GM21360 (cell line): ENCODE measurements around the gene PTK6.

ENCODE experiments used
- ATAC-seq: cut with Tn5 transposase; IDR thresholded peaks from one replicate; pipeline ENCODE4 v1.9.1; 2021; ENCODE audit warnings: mild to moderate bottlenecking, moderate library complexity; ENCODE audit not compliant: unreplicated experiment

The PTK6 gene

DNA sequence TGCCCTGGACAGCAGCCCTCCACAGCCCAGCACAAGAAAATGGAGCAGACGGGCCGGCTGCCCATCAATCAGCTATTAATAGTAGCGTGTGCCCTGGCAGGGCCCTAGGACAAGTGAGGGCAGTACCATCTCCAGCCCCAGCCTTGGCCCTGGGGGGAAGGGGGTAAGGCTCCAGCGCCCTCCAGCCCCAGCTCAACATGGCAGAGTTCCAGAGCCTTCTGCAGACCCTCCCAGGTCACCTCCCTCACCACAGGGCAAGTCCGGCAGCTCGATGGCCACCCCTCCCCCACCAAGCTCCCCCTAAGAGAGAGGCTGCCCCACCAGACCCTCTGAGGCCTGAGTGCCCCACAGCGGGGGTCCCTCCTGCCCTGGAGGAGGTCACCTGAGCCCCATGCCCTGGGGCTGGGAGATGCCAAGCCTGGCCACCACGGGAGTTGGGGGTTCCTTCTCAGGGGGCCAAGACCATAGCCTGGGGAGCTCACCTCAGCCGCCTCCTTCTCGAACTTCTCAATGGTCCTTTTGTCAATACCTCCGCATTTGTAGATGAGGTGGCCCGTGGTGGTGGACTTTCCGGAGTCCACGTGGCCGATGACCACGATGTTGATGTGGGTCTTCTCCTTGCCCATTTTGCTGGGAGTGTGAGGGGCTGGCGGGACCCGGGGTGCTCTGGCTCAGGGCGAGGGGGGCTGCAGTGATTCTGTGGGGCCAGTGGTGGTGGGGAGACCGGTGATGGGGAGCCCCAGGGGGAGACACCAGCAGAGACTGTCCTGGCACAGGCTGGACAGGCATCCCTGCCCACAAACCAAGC is 39.8 kb downstream of the PTK6 start:
- no peak for ATAC-seq

DNA sequence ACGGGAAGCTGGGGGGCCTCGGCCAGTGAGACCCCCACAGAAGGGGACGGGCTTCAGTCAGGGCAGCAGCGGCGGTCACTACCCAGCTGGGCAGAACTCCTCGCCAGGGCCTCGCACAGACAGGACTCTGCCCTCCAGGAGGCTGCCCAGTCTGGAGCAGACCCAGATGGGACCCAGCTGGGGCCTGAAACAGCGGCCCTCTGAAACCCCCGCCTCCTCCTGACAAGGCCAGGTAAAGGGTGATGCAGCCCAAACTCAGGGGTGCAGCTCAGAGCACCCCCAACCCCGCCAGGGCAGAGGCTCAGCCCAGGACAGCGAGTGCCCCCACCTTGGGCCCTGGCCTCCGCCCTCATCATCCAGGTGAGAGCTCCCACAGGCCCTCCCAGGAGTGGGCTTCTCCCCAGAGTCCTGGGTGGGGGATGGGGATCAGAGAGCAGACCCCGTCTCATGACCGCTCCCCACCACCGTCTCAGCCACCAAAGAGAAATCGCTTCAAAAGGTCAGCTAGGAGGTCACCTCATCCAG is 40.5 kb downstream of the PTK6 start:
- no peak for ATAC-seq

DNA sequence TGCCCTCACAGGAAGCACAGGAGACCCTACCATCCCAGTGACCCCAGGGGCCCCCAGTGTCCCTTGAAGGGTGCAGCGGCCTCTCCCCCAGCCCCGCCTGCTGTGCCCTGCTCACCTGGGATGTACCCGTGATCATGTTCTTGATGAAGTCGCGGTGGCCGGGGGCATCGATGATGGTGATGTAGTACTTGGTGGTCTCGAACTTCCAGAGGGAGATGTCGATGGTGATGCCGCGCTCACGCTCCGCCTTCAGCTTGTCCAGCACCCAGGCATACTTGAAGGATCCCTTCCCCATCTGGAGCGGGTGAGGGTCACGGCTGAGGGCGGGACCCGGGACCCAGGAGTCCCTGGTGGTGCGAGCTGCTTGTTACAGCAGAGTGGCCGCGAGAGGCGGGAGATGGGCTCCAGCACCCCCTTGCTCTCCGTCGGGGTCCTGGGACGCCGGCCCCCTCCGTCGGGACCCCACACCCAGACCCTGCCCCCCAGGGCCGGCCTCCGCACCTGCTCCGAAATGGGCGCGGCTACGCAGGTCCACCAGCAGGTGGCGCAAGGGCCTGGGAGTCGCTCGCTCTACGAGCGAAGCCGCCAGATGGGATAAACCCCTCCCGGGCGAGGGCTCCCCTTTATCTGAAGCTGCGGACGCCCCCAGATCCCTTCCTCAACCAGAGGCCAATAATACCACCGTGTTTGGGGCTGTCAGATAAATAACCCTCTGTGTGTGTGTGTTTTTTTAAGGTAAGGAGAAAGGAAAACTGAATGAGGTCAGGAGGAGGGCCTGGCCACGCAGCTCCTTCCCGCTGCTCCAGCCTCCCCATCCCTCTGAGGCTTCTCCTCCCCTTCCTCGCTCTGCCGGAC is 41.2 kb downstream of the PTK6 start:
- no peak for ATAC-seq

DNA sequence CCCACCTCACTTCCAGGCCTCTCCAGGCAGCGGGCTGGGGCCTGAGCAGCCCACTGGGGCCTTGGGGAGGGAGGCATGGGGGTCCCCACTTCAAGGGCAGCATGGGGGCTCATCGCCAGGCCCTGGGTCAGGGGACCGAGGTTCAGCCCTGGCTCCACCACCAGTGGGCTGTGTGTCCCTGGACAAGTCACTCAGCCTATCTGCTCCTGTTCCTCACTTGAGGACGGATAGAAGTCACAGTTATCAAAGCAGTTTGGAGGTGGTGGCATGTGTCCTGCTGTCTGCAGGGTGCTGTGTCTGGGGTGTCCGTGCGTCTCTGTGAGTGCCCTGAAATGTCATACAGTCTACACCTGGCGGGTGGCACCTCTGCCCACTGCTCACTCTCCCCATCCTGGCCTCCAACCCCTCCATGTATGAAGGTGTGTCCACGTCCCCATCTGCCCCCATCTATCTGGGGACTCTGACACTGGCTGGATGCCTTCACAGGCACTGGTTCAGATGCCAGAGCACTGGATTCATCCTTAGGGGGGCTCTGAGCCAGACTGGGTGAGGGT is 41.9 kb downstream of the PTK6 start:
- ATAC-seq, result no peak

DNA sequence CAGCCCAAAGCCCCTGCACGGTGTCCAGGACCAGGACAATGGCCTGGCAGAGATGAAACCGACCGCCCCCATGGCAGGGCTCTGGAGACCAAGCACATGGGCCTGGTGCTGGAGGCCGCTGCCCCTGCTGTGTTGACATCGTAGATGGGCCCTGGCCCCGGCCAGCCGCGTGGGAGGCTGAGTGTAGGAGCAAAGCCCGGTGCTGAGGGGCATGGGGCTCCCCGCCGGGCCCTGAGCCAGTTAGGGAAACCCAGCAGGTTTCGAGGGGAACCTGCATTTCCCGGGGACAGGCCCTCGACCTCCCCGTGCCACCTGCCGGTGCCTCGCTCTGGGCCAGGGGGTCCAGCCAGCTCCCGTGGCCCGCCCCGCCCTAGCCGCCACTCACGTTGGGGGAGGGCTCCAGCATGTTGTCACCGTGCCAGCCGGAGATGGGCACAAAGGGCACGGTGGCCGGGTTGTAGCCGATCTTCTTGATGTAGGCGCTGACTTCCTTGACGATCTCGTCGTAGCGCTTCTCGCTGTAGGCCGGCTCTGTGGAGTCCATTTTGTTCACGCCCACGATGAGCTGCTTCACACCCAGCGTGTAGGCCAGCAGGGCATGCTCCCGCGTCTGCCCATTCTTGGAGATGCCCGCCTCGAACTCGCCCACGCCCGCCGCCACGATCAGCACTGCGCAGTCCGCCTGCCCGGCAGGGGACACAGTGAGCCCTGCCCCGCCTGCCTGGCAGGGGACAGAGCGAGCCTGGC is 42.6 kb downstream of the PTK6 start:
- ATAC-seq, result no peak

DNA sequence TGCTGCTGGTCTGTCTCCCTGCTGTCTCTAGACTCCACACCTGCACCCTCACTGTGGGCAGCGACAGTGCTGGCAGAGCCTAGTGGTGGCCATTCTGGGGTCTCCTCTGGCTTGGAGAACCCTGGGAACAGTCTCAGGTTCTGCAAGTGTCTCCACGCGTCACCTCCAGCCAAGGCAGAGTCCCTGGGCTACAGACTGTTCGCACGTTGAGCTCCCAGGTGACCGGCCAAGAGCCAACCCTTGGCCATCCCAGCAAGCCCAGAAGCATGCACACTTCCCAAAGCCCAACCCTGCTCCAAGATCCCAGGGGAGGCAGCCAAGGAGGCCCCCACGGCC is 43.1 kb downstream of the PTK6 start:
- no peak for ATAC-seq

DNA sequence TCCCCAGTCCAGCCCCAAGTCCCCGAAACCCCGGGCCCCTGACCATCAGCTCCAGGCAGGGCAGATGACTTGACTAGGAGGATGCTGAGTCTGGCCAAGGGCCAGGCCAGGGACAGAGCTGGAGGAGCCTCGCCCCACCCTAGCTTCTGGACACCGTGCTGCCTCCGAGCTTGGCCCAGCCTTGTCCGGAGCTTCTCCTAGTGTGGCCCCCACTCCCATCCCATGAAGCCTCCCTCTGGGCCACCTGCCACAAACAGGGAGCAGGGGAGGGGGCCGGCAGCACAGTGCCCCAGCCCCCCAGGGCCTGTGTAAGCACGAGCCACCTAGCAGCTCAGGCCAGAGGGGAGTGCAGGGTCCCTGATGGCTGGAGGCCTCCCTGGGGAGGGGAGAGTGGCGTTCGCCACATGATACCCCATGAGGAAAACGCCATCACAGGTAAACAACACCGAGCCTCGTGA is 43.6 kb downstream of the PTK6 start:
- no peak for ATAC-seq

DNA sequence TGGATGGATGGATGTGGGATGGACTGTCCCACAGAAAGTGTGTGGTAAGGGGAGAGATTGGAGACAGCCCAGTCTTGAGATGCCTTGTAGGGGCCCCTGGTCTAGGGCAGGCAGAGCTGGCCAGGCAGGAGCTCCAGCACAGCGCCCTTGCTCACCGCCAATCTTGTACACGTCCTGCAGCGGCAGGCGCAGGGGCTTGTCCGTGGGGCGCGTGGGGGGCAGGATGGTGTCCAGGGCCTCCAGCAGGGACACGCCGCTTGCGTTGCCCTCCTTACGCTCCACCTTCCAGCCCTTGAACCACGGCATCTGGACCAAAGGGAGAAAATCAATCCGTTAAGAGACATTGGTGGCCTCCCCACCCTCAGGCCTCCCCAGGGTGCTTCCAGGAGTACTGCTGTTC is 44.2 kb downstream of the PTK6 start:
- no peak for ATAC-seq

DNA sequence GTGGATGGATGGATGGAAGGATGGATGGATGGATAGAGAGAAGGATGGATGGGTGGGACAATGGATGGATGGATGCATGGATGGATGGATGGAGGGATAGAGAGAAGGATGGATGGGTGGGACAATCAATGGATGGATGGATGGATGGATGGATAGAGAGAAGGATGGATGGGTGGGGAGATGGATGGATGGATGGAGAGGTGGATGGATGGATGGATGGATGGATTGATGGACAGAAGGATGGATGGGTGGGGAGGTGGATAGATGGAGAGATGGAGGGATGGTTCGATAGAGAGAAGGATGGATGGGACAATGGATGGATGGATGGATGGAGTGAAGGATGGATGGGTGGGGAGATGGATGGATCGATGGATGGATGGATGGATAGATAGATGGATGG is 44.7 kb downstream of the PTK6 start:
- no peak for ATAC-seq

DNA sequence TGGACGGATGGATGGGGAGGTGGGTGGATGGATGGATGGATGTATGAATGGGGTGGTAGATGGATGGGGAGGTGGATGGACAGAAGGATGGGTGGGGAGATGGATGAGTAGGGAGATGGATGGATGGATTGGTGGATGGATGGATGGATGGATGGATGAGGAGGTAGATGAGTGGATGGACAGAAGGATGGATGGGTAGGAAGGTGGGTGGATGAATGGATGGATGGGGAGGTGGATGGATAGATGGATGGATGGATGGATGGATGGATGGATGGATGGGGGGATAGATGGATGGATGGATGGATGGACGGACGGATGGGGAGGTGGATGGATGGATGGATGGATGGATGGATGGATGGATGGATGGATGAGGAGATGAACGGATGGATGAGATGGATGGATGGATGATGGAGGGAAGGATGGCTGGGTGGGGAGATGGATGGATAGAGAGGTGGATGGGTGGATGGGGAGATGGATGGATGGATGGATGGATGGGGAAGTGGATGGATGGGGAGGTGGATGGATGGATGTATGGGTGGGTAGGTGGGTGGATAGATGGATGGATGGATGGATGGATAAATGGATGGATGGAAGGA is 45.4 kb downstream of the PTK6 start:
- ATAC-seq, result no peak

DNA sequence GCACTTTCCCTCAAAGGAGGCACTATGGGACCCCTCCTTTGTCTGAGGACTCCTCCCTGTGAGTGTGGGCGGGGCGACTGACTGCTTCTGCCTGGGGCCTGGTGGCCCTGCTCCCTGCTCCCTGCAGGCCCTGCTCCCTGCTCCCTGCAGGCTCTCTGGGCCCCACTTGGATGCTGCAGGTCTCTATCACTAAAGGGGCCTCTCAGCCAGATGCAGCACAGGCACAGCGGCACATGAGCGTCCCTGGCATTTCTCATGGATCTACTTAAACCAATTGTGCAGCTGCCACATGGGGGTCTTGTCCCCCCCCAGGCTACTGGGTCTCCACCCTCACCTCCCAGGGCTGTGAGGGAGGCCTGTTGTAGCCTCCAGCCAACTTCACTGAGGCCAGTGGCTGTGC is 46.1 kb downstream of the PTK6 start:
- ATAC-seq, result no peak

DNA sequence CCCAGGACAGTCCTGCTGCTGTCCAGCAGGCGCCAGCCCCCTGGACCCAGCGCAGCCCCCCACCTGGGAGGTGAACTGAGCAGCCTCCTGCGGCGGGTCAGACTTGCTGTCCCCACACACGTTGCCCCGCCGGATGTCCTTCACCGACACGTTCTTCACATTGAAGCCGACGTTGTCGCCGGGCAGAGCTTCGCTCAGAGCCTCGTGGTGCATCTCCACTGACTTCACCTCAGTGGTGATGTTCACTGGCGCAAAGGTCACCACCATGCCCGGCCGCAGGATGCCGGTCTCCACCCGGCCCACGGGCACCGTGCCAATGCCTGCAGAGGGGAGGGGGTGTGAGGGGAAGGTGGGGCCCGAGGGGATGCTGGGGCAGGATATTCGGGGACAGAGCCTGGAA is 46.8 kb downstream of the PTK6 start:
- no peak for ATAC-seq

DNA sequence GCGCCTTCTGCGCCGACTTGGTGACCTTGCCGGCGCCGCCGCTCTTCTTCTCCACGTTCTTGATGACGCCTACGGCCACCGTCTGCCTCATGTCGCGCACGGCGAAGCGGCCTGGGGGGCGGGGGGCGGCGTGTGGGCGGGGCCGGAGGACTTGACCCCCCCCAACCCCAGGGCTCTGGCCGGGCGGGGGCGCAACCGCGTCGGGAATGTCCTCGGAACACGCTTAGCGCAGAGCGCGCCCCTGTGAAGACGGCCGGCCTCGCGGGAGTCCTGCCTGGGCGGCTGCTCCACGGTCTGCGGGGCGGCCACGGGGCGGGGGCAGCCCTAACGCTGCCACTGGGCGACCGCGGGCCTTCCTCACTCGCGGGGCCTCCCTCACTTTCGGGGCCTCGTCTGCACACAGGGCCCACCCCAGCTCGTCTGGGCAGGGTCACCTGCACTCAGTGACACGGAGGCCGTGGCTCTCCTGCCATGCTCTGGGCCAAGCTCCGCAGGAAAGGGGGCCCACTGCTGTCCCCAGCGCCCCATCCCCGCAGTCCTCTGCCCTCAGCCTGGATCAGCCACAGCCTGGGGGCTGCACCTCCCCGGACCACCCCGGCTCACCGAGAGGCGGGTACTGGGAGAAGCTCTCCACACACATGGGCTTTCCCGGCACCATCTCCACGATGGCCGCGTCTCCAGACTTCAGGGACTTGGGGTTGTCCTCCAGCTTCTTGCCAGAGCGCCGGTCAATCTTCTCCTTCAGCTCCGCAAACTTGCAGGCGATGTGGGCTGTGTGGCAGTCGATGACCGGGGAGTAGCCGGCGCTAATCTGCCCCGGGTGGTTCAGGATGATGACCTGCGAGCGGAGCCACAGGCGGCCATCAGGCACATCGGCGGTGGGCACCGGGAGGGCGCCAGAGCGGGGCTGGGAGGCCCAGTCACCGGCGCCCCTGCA is 48.6 kb downstream of the PTK6 start:
- ATAC-seq, result no peak

DNA sequence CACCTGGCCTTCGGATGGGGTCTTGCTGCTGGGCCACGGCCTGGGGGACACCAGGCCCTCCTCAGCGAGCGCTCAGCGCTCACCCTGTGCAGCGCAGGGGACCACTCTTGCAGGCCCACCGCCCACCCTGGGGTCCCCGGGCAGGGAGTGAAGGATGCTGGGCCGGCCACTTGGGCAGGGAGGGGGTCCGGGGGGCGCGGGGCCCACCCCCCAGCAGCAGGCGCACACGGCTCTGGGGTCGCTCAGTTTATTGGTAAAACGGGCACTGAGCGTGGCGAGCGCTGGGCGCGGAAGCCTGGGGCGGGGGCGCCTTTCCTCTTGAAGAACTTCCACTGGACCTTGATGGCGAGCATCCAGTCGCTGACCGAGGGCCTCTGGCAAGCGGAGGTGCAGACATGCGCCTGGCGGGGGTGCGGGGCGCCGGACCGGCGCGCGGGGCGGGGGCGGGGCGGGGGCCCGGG is 49.4 kb downstream of the PTK6 start:
- no peak for ATAC-seq

DNA sequence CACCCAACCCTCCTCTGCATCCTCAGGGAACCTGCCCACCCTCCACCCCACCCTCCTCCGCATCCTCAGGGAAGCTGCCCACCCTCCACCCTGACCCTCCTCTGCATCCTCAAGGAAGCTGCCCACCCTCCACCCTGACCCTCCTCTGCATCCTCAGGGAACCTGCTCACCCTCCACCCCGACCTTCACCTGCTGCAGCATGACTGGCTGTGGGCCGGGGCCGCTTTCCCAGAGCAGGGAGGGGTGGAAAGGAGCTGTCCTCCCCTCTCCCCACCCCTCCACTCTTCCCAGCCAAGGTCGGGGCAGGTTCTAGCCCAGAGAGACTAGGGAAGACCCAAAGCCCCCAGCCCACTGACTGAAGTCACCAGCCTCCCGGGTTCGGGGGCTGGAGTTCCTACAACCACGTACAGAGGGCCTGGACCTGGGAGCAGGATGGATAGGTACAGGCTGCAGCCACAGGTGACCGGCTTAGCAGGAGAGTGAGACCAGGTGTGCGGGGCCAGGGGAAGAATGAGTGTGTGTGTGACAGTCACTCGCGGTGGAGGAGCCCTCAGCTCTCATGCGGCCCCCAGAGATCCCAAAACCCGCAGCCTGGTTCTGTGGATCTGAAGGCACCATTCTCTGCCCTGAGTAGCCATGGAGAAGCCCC is 49.9 kb downstream of the PTK6 start:
- no peak for ATAC-seq

DNA sequence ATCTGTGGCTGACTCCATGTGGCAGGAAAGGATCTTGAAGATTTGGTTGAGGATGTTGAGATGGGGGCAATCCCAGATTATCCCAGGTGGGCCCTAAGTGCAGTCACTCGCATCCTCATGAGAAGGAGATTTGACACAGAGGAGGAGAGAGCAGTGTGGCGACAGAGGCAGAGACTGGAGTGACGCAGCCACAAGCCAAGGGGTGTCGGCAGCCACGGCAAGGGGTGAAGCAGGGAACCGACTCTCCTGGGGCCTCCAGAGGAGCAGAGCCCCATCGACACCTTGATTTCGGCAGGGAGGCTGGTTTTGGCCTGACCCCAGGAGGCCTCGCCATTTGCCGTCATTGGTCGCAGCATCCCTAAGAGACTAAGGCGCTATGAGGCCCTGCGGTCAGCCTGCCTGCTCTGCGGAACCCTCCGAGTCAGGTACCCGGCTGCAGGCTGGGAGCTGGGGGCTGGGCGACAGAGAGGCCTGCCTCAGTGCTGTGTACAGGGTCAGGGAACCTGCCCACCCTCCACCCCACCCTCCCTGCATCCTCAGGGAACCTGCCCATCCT is 50.8 kb downstream of the PTK6 start:
- ATAC-seq, result no peak

DNA sequence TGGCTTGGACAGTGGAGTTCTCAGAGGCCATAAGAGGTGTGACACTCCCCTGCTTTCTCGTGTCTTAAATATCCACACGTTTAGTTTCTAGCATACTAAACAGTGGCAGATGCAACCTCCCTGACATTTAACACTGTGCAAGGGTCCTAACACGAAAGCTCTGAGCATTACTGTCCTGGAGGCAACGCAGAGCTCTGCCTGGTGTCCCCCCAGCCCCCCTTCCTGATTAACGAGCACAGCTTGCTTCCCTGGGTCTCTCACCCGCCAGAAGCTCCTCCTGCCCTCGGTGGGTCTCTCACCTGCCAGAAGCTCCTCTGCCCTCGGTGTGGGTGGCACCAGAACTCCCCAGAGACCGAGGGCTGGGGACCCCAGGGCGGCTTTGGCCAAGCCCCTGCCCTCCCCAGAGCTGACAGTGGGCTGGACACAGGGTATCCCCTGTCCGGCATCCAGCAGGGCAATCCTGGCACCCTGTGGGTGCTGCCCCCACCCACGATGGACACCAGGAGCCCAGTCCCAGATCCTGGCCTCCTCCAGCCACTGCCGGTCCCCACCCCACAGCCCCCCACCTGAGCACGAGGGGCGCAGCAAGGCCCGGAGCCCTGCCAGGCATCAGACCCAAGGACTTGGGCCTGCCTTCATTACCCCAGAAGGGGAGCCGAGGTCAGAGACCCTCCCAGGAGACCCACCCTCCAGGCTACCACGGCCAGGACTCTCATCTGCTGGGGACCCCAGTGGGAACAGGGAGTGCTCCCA is 52.3 kb downstream of the PTK6 start:
- ATAC-seq, result no peak

DNA sequence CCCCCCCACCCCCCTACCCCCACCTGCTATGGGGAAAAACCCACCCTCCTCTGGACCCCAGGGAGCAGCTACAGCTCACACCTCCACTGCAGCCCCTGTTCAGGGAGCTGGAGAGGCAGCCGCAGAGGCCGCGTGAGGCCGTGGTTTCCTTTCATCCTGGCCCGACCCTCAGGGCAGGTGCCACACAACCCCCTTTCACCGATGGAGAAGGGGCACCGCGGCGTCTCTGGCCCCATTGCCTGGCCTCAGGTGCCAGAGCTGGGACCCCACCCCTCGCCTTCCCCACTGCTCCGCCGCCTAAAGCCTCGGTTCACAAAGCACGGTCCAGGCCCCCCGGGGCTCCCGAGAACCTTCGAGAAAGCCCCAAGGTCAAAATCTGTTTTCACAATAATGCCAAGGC is 52.9 kb downstream of the PTK6 start:
- ATAC-seq, result no peak
